H4 (cell line): Measurements from ENCODE around the gene COL26A1. TPM values are rescaled to one million over a fixed set of nuclear protein-coding genes. Genes with fewer than 3 reads are reported as not detected.
"Not testable (repeated sequence)": the region's sequence is repeated elsewhere in the genome, so short reads cannot be mapped to it uniquely, and the experiment has no call there.

Experiments used
- DNase-seq: peaks from one replicate; pipeline ENCODE4 v3.0.0-alpha.2; 2015; ENCODE audit warnings: low spot score
- total RNA-seq: library from RNA; depleted of rRNA; stranded (reverse); fragments of >200 nt; shearing (Covaris generic); gene quantifications from 2 replicates; pipeline ENCODE4 v1.2.3, GENCODE V29; 2014

The COL26A1 gene
- total RNA-seq, 1 experiment from 2014 or later = not detected

DNA sequence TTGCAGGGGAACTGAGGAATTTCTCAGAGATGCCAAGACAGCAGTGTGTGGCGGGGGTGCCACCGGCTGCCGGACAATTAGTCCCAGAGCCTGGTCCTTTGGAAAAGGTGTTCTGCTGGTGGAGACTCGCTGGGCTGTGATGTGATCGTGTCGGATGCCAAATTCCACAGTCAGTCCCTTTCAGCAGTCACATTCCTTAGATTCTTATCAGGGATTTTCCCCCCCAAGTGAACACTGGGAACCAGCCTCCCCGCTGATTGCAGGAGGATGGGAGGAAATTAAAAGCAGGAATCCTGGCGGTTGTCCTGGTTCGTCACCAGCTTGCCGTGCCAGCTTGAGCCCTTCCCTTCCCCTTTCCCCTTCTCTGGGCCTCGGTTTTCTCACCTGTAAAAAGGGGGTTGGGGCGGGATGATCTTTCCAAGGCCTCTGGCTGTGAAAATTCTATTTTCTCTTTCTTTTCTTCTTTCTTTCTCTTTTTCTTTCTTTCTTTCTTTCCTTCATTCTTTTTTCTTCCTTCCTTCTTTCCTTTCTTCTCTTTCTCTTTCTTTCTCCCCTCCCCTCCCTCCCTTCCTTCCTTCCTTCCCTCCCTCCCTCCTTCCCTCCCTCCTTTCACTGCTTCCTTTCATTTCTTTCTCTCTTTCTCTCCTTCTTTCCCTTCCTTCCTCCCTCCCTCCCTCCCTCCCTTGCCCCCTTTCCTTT lies 39.6 kb downstream of the COL26A1 start:
- DNase-seq = peak; percentile 67

- no peak for DNase-seq
Observed at GRCh38 chr7:101402835-101403234, 40.2 kb downstream of the COL26A1 start.

GRCh38 chr7:101405474-101406067 lies 42.9 kb downstream of the COL26A1 start:
- DNase-seq = no peak

- no peak for DNase-seq
Observed at GRCh38 chr7:101410743-101411507, 48.2 kb downstream of the COL26A1 start.

DNA sequence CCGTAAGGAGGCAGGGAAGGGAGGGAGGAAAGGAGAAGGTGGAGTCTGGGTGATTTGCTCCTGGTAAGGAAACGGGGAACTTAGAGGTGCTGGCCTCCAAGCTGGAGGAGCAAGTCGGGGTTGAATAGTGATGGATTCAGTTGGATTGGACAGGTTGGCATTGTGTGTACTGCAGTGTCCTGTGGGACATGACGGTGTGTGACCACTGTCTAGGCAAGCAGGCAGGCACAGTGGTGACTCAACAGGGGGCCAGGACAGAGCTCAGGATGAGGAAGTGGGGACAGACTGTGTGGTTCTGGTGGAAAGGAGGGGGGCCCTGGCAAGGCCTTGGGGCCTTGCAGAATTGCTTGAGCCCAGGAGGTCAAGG lies 48.8 kb downstream of the COL26A1 start:
- DNase-seq = no peak

DNA sequence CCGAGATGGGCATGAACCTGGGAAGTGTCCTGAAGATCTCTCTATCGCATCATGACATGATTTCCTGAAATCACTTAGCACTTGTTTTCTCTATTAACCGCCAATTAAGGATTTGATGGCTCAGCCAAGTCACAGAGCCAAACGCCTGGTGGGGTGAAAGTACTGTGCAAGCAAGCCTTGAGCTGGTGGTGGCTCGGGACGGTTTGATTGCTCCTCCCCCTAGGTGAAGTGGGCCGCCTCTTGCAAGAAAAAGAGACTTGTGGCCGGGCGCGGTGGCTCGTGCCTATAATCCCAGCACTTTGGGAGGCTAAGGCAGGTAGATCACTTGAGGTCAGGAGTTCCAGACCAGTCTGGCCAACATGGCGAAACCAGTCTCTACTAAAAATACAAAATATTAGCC lies 50.3 kb downstream of the COL26A1 start:
- no peak for DNase-seq

DNA sequence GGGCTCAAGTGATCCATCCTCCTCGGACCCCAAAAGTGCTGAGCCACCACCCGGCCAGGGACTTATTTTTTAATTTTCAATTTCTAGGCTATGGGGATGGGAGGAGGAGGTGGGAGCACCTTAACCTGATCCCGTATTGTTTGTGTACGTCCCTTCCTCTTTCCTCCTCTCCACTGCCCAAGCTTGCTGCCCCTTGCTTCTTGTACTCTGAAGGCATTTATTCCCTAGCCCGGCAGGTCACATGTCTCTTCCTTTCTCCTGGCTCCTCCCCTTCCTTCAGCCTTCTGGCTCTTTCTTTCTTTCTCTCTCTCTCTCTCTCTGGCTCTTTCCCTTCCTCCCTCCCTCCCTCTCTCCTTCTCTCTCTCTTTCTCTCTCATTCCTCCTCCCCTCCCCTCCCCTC lies 56.0 kb downstream of the COL26A1 start:
- no peak for DNase-seq

DNA sequence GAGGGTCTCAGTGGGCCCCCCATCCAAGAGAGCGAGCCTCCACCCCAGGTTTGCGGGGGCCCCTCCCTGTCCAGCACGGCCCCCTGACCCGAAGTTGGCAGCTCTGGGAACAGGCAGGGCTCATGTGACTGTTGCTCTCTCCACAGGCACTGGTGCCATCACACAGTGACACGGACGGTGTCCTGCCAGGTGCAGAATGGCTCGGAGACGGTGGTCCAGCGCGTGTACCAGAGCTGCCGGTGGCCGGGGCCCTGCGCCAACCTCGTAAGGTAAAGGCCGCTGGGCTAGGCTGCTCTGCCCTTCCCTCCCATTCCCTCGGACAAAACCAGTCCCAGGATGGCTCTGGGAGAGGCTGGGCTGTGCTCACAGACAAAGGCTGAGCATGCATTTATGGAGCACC lies 57.2 kb downstream of the COL26A1 start:
- DNase-seq = no peak

DNA sequence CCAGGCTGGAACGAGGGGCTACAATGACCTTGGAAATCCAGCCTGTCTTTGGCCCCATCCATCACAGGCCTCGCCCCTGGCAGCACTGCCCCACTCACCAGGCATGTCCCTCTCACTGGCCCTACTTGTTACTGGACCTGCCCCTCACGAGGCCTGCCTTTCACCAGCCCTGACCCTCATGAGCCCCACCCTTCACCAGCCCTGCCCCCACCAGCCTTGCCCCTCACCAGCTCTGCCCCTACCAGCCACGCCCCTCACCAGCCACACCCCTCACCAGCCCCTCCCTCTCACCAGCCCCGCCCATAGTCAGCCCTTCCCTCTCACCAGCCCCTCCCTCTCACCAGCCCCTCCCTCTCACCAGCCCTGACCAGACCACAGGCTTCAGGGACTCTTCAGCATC lies 57.8 kb downstream of the COL26A1 start:
- DNase-seq = no peak

GRCh38 chr7:101422356-101423195 lies 59.9 kb downstream of the COL26A1 start:
- DNase-seq = no peak

- no peak for DNase-seq
Observed at GRCh38 chr7:101426303-101427011, 63.8 kb downstream of the COL26A1 start.

DNA sequence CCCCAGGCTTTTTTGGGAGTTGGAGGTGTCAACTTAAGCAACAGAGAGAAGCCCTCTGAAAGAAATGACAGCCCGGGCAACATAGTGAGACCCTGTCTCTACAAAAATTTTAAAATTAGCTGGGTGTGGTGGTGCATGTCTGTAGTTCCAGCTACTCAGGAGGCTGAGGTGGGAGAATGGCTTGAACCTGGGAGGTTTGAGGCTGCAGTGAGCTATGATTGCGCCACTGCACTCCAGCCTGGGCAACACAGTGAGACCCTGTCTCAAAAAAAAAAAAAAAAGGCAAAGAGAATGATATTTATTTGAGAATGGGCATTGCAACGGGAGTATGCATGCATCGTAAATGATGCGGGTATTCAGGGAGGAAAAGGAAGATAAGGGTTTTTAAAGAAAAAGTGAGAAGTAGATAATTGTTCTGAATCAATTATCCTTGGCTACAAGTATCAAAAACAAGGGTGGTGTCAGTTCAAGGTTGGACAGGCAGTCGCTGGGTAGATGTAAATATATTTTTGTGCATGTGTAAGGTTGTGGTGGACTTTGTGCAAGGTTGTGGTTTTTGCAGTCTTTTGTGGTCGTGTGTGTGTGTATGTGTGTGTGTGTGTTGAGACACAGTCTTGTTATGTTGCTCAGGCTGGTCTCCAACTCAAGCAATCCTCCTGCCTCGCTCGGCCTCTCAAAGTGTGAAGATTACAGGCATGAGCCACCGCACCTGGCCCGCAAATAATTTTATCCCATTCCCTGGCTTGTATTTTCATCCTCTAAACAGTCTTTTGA lies 65.6 kb downstream of the COL26A1 start:
- DNase-seq = no peak

DNA sequence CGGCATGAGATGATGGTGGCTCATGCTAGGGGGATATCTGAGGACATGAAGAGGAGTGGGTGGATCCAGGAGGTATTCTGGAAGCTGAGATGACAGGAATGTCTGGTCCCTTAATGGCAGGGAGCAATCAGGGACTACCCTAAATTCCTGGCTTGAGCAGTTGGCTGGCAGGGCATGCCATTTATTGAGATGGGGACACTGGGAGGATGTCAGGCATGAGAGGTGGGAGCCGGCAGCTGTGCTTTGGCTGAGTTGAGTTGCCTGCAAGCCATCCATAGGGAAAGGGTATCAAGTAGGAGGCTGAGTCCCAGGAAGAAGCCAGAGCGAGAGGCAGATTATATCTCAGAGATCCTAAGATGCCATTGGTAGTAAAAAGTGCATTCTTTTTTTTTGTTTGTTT lies 69.6 kb downstream of the COL26A1 start:
- DNase-seq = no peak

DNA sequence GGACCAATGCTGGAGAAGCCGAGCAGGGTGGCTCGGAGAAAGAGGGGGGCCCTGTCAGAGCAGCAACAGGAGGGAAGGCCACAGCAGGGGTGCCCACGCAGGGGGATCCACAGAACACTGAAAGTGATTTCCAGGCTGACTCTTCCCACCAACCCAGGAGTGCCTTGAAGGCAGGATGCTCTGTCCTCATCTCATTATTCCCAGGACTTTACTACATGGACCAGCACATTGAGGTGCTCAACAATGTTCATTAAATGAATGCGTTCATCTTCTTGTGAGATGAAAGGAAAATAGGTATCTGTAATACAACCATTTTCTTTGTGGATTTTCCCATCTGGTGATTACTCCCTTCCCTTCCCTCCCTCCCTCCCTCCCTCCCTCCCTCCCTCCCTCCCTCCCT lies 71.0 kb downstream of the COL26A1 start:
- no peak for DNase-seq

- not testable (repeated sequence) for DNase-seq
Observed at GRCh38 chr7:101434155-101434554, 71.5 kb downstream of the COL26A1 start.

- DNase-seq = no peak
Observed at GRCh38 chr7:101435461-101436220, 73.0 kb downstream of the COL26A1 start.

DNA sequence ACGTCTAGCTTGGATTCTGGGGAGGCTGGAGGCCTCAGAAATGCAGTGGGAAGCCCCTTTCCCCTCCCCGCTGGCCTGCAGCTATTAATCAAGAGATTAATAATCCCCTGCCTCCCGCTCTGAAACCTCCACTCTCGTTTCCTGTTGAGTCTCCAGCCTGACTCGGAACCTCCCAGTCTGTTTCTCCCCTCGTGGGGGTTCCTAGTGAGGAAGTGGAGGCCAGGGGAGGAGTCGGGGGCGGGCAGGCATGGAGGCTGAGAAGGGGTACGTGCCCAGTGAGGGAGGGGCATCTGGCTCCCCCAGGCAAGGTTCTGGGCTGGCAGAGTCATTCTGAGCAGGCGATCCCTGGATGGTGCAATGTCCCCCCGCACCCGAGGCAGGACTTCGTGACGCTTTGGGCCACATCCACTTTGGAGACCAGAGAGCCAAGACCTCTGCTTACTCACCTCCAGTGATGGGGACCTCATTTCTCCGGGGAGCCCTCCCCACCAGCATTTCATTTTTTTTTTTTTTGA lies 73.6 kb downstream of the COL26A1 start:
- DNase-seq = no peak

GRCh38 chr7:101436857-101437576 lies 74.3 kb downstream of the COL26A1 start:
- no peak for DNase-seq

GRCh38 chr7:101441890-101442289 lies 79.2 kb downstream of the COL26A1 start:
- DNase-seq = no peak
